ENCODE measurements around the gene NKX6-2. TPM values are rescaled to one million over a fixed set of nuclear protein-coding genes. Genes with fewer than 3 reads are reported as not detected.

NKX6-2 gene
- total RNA-seq, 1 donor from 2014 or later, result not detected

GRCh38 chr10:132735341-132735775 is 50.6 kb downstream of the NKX6-2 start:
- Histone ChIP-seq H3K27ac (no peak overlapping the region), H3K4me3 (no peak overlapping the region), H3K27me3 (ENCODE audit: low read depth) (no peaks in the 10 kb centered on the region), H3K9me3 (no peaks in the 10 kb centered on the region), H3K36me3 (peaks cover 30% of the 10 kb centered on the region), H3K4me1 (no peaks in the 10 kb centered on the region)
- TF ChIP-seq CTCF (IDR thresholded peaks at IDR 0.05), result no peak
- intact Hi-C loops (cut with DNase I), result no loop called here
- no peak for ATAC-seq
- no peak for DNase-seq

DNA sequence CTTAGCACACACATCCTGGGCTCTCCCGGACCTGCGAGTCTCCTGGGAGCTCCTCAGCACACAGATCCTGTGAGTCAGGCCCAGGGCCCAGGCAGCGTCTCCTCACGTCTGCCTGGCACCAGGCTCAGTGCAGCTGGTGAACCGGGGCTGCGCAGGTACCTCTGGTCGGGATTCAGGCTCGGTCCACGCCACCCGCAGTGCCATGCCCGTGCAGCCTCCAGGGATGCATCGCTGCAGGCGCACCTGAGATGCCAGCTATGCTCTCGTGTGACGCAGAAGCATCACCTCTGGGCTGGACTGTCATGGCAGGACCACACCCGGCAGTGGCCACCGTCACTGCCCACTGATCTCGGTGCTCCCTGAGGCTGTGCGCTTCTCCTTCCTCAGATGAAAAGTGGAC is 52.0 kb downstream of the NKX6-2 start:
- H3K27ac ChIP-seq, result no peak overlapping the region
- peaks cover 40% of the 10 kb centered on the region for H3K36me3 ChIP-seq
- no peaks in the 10 kb centered on the region for H3K4me1 ChIP-seq
- ATAC-seq, result no peak
- intact Hi-C loops (cut with DNase I), result no loop called here
- no peaks in the 10 kb centered on the region for H3K27me3 ChIP-seq (ENCODE audit: low read depth)
- DNase-seq, result no peak
- TF ChIP-seq CTCF (IDR thresholded peaks at IDR 0.05), result no peak
- no peaks in the 10 kb centered on the region for H3K9me3 ChIP-seq
- no peak overlapping the region for H3K4me3 ChIP-seq

Other genes with a start within 250 kb of the NKX6-2 start
- gene INPP5A, start 248.4 kb downstream of the NKX6-2 start, total RNA-seq, result 34.1 TPM
- gene CFAP46, start 156.4 kb upstream of the NKX6-2 start, total RNA-seq, result 9.0 TPM

Measured in lower lobe of right lung (tissue), 2 donors.